SK-N-MC (cell line): ENCODE data around the gene DPP10.

ENCODE experiments used
- EZH2 ChIP-seq: fragments of 200-600 bp; sonication (generic); IDR thresholded peaks from one replicate; pipeline ENCODE4 v1.6.1; 2017; ENCODE audit warnings: antibody characterized with exemption
- FOXP2 ChIP-seq: optimal IDR thresholded peaks from 2 replicates; pipeline ENCODE3; 2011; ENCODE audit warnings: mild to moderate bottlenecking, moderate library complexity; ENCODE audit not compliant: insufficient read depth; ENCODE audit errors: extremely low read length, control extremely low read depth
- POLR2AphosphoS5 ChIP-seq: IDR thresholded peaks from 2 replicates; pipeline ENCODE4 v1.6.1; 2012; ENCODE audit warnings: mild to moderate bottlenecking, low read depth, low read length, borderline replicate concordance

DNA sequence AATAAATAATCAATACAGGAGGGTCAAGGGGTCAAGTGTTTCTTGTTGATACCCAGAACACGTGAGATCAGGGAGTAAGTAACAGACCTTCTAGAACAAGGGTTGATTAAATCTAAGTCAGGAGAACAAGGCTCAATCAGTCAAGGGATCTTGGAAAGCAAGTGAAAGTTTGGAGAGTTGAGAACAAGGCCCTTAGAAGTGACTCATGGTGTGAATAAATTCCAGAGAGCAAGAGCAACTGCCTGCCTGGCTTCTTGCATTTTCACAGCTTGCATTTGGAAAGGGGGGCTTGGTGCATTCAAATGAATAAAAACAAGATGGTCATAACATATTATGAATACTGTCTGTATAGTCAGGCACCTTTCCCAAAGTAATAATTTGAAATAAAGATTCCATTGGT, 256.1 kb downstream of the DPP10 start:
- no peak for TF ChIP-seq POLR2AphosphoS5
- no peak for TF ChIP-seq EZH2
- no peak for TF ChIP-seq FOXP2
